HG03139 (cell line): ENCODE data around the gene RESF1.

Experiments used
- ATAC-seq: cut with Tn5 transposase; IDR thresholded peaks from one replicate; pipeline ENCODE4 v1.9.1; 2021; ENCODE audit not compliant: unreplicated experiment

RESF1 gene

DNA sequence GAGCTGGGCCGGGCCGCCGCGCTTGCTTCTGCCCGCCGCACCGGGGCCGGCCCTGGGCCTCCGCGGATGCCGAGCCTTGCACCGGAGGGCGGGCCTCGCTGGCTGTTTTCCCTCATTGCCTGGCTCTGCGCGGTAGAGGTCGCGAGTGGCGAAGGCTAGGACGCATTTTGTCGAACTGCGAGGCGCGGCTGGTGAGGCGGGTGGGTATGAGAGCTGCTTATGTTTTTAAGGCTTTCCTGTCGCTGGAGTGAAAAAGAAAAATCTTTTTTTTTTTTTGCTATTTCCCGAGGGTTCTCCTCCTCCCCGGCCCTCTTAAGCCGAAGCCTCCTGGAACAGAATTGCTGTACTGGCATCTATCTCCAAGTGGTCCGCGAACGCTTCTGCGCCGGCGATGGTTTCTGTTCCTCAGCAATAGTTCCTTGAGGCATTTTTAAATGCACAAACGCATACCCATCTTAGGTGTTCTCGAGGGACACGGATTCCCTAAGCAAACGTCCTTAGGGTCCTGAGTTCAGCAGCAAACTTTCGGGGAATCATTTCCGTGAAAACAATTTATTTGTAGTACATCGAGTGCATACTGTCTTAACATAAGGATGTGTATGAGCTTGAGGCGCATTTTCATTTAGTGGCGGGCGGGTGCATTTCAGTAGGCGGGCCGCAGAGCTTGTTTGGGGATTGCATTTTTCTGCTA is 631 bp downstream of the RESF1 start:
- peak; percentile 39 for ATAC-seq

DNA sequence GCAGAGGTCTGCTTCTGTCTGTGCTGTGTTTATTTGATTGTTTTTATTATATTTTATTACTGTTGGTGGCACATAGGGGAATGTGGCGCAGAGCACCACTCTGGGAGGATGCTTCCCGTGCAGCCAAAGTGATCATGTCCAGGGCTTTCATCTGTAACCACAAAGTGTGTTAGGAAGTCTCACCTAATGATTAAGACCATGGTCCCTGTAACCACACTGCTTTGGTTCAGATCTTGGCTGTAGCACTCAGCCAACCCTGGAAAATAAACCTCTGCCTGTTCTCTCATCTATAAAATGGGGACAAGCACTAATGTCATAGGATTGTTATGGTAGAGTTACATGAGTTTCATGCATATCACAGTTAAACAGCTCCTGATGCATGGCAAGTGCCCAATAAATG is 1.9 kb downstream of the RESF1 start:
- no peak for ATAC-seq

DNA sequence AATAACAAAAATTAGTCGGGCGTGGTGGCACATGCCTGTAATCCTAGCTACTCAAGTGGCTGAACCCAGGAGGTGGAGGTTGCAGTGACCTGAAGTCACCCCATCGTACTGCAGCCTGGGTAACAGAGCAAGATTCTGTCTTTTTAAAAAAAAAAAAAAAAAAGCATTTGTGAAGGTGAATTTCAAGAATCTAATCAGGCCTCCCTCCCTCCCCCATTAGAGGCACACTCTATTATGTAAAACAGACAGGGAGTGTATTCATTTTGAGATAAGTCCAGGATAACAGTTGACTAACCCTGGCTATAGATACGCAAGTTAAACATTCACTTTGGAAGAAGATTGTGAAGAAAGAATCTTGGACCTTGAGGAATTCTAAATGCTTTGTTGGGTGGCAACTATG is 2.9 kb downstream of the RESF1 start:
- no peak for ATAC-seq

DNA sequence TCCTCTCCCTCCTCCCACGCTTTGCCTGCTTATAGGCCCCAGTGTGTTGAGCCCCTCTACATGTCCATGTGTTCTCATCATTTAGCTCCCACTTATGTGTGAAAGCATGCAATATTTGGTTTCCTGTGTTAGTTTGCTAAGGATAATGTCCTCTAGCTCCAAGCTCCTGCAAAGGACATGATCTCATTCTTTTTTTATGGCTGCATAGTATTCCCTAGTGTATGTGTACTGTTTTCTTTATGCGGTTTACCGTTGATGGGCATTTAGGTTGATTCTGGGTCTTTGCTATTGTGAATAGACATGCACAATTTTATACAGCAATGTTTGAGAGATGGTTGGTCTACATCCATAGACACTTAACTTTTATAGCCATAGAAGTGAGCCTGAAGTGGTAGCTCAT is 5.1 kb downstream of the RESF1 start:
- ATAC-seq, result no peak

DNA sequence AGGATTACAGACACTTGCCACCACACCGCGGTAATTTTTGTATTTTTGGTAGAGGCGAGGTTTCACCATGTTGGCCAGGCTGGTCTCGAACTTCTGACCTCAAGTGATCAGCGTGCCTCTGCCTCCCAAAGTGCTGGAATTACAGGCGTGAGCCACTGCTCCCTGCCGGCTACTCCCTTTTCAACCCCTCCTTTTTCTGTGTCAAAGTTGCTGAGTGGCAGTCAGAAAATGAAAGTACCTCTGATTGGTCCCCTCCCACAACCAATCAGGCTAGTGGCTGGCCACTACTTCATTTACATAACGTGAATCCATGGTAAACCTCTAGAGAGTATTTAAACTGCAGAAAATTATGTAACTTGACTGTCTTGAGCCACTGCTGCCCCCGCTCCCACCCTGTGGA is 5.9 kb downstream of the RESF1 start:
- ATAC-seq, result no peak

DNA sequence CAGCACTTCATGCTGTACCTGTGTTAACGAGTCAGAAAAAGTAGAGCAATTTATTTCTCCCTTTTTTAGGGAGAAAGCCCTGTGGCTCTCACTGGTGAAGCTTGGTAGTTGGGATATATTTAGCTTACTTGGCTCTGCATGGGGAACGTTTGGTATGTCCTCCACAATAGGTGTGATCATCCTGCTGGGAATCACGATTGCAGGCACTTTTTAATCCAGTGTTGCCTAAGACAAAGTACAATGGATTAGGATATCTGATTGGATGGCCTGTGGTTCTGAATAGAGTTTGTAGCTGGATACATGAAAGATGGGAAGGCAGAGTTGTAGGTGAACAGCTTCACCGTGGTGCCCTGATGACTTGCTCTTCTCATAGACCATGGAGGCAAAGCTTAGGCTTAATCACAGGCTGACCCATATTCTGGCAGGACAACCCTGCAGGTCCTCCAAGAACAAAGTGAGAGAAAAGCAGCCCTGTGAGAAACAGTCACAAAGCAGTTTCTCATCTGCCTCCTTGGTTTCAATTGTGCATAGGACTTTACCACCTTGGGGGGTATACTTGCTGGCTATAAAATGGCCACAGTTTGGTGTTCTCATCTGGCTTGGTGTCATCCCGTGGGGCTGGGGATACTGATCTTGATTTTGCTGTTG is 7.5 kb downstream of the RESF1 start:
- ATAC-seq, result no peak

DNA sequence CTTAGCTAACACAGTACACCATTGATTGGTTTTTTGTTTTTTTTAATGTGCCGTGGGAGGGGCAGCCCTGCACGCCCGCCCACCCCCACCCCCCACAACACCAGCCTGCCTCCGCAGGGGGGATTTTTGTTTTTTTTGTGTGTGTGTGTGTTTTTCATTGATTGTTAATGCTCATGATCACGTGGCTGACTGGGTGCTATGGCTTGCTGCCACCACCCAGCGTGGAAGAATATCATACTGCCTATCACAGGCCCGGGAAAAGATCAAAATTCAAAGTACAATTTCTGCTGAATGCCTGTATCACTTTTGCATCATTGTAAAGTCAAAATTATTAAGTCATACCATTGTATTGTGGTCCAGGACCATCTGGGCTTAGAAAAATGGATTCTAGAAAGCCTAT is 8.3 kb downstream of the RESF1 start:
- ATAC-seq, result no peak

DNA sequence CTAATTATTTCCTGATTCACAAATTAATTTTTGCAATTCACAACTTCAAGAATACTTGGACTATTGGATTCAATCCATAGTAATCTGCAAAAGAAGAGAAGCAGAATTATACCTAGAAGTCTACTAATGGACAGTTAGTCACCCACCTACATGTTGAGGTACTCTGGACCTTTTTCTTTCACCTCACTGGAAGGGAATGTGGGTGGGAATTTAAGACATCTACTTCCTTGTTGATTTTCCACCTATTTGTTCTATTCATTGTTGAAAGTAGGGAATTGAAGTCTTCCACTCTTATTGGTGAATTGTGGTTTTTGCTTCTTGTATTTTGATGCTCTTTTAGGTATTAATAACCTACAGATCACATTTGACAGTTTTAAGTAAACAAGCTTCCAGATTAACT is 11.0 kb downstream of the RESF1 start:
- ATAC-seq, result no peak

DNA sequence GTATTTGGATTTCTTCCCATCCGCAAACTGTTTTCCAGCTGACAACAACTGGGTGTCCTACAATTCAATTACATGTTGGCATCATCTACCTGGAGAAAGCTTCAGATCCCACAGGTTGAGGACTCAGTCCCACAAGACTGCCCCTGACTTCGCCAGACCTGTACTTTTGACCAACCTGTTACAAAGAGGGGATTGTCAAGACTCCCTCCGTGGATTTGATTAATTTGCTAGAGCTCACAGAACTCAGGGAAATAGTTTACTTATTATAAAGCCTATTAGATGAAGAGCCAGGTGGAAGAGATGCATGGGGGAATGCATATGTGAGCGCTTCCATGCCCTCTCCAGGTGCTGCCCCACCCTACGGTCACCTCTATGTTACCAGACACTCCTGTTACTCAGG is 14.6 kb downstream of the RESF1 start:
- ATAC-seq, result no peak

DNA sequence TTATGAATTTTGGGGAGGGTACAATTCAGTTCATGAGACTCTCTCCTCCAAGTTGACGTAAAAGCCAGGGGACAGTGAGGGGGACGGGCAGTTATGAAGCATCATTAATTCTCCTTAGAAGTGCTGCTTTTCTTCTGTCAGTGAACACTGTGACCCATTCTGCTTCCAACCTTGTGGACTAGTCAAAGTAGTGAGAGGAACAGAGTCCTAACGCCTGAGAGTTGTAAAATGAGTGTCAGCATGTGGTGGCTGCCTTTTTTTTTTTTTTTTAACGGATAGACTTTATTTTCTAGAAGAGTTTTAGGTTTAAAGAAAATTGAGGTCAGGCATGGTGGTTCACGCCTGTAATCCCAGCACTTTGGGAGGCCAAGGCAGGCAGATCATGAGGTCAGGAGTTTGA is 15.5 kb downstream of the RESF1 start:
- no peak for ATAC-seq

DNA sequence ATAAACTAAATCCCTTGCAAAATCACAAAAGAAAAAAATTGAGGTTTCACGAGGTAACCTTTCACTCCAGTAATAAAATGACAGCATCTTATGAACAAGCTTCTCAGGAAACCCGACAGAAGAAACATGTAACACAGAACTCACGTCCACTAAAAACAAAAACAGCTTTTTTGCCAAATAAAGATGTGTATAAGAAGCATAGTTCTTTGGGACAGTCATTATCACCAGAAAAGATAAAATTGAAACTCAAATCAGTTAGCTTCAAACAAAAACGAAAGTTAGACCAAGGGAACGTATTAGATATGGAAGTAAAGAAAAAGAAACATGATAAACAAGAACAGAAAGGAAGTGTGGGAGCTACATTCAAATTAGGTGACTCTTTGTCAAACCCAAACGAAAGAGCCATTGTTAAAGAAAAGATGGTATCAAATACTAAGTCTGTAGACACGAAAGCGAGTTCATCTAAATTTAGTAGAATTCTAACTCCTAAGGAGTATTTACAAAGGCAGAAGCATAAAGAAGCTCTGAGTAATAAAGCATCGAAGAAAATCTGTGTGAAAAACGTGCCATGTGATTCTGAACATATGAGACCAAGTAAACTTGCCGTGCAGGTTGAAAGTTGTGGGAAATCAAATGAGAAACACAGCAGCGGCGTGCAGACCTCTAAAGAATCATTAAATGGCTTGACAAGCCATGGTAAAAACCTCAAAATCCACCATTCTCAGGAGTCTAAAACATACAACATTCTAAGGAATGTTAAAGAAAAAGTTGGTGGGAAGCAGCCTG is 25.8 kb downstream of the RESF1 start:
- ATAC-seq, result no peak

DNA sequence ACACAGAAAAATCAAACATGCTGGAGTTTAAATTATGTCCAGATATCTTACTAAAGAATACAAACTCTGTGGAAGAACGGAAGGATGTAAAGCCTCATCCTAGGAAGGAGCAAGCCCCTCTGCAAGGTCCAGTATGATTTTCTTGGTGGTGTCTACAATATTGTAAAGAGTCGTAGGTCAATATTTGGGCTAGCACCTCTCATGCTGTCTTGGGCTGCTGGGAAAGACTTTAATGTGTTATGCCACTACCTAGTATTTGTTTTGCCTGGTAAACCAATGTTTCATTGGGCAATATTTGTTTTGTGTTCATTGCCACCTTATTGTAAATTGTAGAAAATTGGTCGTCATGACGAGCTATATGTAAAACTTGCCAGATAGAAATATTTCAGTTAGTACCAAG is 26.6 kb downstream of the RESF1 start:
- no peak for ATAC-seq

DNA sequence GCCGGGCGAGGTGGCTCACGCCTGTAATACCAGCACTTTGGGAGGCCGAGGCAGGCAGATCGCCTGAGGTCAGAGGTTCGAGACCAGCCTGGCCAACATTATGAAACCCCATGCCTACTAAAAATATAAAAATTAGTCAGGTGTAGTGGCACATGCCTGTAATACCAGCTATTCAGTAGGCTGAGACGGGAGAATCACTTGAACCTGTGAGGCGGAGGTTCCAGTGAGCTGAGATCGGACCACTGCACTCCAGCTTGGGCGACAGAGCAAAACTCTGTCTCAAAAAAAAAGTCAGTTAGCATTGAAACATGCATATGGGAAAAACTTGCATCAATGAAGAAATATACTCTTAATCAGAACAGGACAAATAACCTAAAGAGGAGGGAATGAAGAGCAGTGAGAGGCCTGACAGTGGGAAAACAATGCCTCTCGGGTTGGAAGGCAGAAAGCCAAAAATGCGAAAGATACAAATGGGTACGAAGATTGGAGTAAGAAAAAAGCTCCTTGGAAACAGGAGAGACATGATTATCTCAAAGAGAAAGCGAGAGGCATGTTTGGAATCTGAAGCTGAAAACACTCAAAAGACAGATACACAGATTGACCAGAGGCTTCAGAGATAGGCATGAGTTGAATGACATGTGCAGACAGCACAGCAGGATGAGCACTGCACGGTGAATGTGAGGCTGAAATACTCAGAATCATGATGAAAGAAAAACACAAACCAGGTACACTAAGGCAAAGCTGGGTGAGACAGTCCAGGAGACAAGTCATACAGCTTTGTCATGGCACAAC is 30.6 kb downstream of the RESF1 start:
- ATAC-seq, result no peak

DNA sequence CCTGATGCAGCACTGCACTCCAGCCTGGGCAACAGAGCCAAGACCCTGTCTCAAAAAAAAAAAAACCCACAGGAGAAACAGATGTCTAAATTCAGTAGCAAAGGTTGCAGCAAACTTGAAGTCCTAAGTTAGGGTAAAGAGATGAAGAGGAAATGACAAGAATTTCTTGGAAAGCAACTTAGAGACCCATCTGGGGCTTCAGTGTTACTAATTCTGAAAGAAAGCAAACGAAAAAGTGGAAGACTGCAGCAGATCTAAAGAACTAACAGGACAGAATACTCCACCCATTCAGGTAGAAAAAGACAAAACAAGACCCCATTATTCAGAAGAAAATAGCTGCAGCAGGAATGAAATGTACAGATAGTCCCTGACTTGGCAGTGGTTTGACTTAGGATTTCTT is 31.9 kb downstream of the RESF1 start:
- no peak for ATAC-seq

DNA sequence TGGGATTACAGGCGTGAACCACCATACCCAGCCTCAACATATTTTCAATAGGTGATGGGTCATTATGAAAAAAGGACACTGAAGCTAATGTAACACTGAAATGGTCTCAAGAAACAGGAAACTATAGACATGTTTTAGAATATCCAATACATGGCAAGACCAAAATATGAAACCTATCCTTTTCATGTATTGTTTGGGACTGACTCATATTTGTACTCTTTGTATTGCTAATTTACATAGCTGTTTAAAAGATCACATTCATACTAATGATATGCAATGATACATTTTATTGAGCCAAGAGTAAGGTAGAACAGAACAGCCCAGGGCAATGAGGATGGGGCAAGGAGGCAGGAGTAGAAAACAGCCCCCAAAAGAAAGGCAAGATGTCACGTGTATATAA is 32.6 kb downstream of the RESF1 start:
- no peak for ATAC-seq

DNA sequence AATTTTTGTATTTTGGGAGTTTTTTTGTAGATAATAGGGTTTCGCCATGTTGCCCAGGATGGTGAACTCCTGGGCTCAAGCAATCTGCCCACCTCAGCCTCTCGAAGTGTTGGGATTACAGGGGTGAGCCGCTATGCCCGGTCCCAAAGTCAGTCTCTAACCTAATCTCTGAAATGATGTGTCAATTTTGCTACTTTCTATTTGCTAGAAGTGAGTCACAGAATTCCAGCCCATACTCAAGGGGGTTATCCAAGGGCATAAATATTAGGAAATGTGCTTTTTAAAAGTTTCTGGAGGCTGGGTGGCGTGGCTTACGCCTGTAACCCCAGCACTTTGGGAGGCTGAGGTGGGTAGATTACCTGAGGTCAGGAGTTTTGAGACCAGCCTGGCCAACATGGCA is 40.5 kb downstream of the RESF1 start:
- ATAC-seq, result no peak

DNA sequence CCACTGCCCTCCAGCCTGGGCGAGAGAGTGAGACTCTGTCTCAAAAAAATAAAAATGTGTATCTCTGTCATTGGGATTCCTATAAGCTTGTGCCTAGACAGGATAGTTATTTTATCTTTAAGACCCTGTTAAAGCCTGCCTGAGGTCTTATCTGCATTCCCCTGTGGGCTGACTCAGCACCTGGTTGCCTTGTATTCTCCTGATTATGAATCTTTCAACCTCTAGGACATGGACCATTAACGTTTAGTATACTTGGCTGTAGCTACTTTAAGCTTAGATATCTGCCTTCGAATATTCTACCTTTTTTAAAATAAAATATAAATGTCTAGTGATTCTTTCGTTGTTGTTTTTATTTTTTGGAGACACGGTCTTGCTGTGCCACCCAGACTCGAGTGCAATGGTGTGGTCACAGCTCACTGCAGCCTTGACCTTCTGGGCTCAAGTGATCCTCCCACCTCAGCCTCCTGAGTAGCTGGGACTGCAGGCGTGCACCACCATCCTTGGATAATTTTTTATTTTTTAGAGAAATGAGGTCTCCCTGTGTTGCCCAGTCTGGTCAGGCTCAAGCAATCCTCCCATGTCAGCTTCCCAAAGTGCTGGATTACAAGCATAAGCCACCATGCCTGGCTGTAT is 41.3 kb downstream of the RESF1 start:
- no peak for ATAC-seq

DNA sequence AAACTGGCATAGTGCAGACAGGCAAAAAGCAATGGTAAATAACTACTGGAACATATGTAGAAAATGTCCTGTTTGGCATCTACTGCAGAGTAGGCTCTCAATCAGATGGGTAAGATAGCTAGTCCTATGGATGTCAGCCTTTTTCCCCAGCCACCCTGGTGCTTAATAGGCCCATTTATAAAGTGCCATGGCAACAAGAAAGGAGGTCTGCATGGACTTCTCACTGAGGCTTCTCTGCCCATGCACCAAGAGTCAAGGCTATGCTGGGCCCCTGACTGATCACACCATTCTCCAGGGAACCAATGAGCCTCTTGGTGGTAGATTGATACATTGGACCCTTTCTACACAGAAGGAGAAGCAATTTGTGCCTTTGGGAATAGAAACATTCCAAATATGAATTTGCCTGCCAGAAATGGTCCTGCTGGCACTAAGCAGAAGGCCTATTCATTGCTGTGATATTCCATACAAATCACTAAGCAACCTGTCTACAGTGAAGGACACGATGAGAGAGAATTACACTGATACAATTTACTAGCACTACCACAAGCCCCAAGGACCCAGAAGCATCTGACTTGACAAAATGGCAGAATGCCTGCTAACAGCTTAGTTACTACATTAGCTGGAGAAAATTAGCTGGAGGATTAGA is 43.8 kb downstream of the RESF1 start:
- no peak for ATAC-seq

DNA sequence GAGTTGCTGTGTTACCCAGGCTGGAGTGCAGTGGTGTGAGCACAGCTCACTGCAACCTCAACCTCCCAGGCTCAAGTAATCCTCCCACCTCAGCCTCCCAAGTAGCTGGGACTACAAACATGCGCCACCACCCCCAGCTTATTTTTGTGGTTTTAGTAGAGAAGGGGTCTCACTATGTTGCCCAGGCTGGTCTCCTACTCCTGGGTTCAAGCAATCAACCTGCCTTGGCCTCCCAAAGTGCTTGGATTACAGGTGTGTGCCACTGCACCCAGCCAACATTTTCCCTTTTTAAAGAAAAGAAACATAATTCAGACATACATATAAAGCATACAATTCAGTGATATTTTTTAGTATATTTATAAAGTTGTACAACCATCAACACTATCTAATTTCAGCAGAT is 44.4 kb downstream of the RESF1 start:
- ATAC-seq, result no peak

DNA sequence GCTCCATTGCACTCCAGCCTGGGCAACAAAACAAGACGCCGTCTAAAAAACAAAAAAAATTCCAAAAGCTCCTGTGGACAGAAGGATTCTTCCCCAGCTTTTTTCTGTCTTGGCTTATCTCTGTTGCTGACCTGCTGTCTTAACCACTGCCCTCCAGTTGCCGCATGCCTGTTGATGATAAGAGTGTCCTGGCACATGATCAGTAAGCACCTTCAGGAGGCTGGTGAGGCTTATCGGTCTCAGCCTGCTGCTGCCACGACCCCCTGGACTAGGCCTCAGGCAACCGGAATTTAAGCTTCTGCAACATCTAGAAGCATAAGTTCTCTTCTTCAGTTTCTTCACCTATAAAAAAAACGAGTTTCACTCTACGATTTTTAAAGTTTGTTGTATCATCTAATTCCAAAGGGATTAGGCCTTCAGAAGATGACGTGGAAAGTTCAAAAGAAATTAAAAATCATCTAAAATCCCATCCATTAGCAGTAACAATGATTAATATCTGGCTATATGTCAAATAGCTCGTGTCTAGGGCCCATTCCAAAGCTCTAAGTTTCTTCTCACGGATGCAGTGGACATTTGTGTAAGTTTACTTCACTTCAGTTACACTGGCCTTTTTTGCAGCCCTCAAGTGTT is 46.4 kb downstream of the RESF1 start:
- ATAC-seq, result no peak
